NCI-H748 treated with DMSO at 0.1 percent for 48 hours (cell line): ENCODE results near the gene DNASE1L1.

Experiments used
- DNase-seq: peaks from one replicate; lab custom pipeline; 2025; lab: John Stamatoyannopoulos, UW

The DNASE1L1 gene, protein sequence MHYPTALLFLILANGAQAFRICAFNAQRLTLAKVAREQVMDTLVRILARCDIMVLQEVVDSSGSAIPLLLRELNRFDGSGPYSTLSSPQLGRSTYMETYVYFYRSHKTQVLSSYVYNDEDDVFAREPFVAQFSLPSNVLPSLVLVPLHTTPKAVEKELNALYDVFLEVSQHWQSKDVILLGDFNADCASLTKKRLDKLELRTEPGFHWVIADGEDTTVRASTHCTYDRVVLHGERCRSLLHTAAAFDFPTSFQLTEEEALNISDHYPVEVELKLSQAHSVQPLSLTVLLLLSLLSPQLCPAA

GRCh38 chrX:154409222-154409871, at the start of gene DNASE1L1:
TSS of gene DNASE1L1 (minus strand) at chrX:154409254. CDS start at chrX:154405568, 3,686 bp downstream.
- no peak for DNase-seq

DNA sequence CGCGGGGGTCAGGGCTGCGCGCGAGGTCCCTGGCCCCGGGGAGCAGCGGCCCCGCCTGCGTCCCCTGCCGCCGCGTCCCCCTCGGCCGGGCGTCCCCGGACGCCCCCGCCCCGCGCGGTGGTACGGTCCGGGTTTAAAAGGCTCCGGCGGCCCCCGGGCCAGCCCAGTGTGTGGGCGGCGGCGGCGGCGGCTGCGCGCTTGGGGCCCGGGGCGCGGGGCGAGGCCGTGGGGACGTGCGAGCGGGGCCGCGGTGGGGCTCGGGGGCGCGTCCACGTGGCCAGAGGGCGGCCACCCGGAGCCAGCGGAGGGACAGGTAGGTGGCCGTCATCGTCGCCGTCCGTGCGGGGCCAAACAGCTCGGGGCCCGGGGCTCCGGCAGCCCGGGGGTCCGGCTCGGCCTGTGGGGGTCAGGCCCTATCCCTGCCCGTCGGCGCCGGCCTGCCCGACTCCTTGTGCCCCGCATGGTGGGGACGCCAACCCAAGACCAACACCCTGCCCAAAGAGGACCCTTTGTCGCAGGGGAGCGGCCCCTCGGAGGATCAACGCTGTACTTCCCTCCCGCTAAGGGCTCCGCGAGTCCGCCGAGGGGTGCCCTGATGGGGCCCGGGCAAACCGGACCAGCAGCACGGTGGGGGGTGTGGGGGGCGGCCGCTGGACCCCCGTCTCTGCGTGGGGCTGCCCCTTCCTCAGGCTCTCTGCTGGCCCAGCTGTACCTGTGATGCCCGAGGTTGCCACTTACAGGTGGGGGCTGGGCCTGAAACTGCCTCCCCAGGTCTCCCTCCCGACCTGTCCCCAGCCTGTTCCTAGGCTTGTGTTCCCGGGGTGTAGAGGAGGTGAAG, 49.3 kb upstream of the DNASE1L1 start, which contains the start of gene PLXNA3:
PLXNA3 (plus strand) TSS at position 166 of the 838 bp plus-strand sequence. CDS start 1,903 bp downstream, outside the sequence.
- no peak for DNase-seq

DNA sequence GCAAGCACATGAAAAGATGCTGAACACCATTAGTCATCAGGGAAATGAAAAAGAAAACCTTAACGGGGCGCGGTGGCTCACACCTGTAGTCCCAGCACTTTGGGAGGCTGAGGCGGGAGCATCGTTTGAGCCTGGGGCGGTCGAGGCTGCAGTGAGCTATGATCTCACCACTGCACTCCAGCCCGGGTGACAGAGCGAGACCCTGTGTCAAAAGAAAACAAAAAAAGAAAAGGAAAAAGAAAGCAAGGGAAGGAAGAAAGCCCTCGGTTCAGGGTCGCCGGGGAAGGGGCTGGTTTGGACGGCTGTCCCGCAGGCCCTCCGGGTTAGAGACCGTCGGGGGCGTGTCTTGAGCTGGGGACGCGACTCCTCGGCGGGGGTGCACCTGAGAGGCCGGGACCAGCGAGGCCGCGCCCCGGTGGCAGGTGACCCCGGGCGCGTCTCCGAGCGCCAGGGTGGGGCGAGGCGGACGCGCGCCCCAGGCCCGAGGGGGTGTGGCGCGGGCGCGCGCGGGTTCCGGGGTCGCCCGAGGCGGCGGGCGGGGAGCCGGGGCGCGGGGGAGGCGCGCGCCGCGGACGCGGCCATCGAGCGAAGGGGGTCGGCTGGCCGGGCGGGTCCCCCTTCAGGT, 48.5 kb upstream of the DNASE1L1 start:
- peak; percentile 20 for DNase-seq

DNA sequence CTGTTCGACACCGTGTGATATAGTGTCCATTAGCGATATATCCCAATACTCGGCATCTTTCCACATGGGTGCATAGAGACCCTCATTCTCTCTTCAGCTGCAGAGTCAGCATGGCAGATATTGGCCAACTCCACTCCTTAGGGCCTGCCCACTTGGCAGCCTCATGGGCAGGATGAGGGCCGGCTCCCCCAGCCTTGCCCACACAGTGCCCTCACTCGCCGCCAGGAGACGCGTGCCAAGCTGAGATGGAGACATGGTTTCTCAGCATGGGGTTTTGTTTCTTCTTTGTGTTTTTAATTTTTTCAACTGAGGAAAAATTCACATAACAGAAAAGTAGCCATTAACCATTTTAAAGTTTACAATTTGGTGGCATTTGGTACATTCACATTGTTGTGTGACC, 43.8 kb upstream of the DNASE1L1 start:
- DNase-seq, result no peak

DNA sequence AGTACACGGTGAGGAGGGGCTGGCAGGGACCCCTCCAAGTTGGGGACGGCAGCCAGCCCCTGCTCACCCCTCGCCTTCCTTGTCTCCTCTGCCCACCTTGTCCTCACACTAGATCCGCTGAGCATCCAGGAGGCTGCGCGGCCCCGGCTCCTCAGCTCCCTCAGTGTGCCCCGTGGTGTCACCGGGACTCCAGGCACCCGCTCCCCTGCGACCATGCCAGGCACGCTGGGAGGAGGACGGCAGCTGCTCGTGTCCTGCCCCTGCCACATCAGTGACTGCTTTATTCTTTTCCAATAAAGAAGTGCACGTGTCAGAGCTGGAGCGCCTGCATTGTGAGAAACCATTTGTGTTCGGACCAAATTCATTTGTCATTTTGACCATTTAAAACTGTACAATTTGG, 41.3 kb upstream of the DNASE1L1 start:
- DNase-seq, result no peak

DNA sequence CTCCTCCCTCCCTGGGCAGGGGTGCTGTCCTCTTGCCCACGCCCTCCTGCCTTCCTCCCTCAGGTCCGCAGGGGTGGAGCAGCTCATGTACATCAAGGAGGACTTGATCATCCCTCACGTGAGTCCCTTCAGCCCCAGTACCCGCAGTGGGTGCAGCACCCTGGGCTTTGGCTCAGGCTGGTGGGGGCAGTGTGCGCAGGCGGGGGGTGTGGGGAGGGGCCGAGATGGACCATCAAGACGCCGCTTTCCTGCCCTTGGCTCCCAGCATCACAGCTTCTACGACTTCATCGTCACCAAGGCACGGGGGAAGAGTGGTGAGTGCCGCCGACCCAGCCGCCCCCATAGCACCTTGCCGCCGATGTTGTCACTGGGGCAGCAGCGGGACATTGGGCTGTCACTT, 40.6 kb upstream of the DNASE1L1 start:
- no peak for DNase-seq

DNA sequence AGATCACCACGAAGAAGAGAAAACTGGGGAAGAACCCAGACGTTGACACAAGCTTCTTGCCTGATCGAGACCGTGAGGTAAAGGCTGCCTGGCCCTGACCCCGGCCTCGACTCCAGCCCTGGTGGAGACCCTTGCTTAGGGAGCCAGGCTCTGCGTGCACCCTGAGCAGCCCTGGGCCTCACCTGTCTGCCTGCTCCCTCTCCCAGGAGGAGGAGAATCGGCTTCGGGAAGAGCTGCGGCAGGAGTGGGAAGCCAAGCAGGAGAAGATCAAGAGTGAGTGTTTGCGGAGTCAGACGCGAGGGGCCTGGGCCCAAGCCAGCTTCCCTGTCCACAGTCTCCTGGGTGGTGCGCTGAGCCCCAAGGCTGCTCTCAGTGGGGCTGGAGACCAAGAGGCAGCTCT, 39.4 kb upstream of the DNASE1L1 start:
- DNase-seq, result no peak

GRCh38 chrX:154446430-154446829, 37.4 kb upstream of the DNASE1L1 start:
- no peak for DNase-seq

- no peak for DNase-seq
Measured at GRCh38 chrX:154445776-154446175, 36.7 kb upstream of the DNASE1L1 start.

DNA sequence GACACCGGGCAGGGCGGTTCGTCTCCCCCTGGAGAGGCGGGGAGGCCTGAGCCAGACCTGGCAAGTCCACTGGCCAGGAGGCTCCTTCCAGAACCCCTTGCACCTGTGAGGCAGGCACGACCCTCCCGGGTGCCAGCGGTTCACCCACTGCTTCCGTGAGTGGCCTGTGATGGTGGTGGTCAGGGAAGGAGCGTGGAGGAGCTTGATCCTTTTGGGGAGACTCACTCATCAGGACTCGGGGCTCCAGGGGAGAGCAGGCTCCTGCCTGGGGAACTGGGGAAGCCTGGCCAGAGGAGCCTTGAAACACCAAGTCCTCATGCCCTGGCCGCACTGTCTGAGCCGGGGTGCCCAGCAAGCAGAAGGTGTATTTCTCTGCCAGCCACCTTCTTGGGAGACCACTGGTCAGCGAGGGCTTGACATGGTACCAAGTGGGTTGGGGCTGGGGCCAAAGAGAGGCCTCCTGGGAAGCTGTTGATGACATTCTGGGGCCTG, 35.7 kb upstream of the DNASE1L1 start:
- no peak for DNase-seq

- DNase-seq, result peak; percentile 4
Measured at GRCh38 chrX:154443992-154444754, 35.1 kb upstream of the DNASE1L1 start, which contains the start of gene FAM50A. TSS of gene FAM50A (plus strand) at chrX:154444141. CDS start at chrX:154444236, 95 bp downstream.

GRCh38 chrX:154443479-154443910, 34.4 kb upstream of the DNASE1L1 start:
- no peak for DNase-seq

DNA sequence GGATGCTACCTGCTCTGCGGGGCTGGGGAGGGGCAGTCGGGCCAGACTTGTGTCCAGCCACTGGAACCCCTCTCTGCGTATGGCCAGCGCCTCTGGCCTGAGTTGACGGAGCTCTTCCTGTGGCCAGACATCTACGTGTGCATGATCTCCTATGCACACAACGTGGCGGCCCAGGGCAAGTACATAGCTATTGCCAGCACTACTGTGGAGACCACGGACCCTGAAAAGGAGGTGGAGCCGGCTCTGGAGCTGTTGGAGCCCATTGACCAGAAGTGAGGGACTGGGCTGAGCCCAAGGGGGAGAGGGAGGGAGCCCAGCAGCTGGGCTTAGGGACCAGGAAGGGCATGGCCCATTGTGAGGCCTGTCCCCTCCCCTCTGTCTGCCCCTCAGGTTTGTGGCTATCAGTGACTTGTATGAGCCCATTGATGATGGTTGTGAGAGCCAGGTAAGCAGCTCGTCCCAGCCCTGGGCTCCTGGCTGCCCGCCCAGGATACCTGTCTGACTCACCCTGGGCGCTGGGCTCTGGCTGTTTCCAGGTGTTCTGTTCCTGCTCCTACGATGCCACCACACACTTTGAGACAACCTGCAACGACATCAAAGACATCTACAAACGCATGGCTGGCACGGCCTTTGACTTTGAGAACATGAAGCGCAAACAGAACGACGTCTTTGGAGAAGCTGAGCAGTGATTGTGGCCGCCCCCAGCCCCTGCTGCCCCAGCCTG, 33.1 kb upstream of the DNASE1L1 start:
- DNase-seq, result no peak

DNA sequence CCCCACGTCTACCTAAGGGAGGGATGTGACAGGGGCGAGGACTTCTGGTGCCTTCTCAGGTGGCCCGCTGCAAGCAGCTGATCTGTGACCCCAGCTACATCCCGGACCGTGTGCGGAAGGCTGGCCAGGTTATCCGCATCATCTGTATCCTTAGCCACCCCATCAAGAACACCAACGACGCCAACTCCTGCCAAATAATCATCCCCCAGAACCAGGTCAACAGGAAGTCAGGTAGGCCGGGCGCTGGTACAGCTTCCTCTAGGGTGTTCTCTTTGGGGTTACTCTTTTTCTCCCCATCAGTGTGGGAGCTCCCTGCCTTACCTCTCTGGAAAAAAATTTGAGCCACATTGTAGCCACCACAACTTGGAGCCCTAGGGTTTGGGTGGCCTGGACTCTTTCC, 32.5 kb upstream of the DNASE1L1 start:
- DNase-seq, result no peak

GRCh38 chrX:154440623-154441357, 31.7 kb upstream of the DNASE1L1 start:
- no peak for DNase-seq

- DNase-seq, result no peak
Measured at GRCh38 chrX:154439841-154440240, 30.8 kb upstream of the DNASE1L1 start.

- DNase-seq, result no peak
Measured at GRCh38 chrX:154437971-154438893, 29.2 kb upstream of the DNASE1L1 start.

DNA sequence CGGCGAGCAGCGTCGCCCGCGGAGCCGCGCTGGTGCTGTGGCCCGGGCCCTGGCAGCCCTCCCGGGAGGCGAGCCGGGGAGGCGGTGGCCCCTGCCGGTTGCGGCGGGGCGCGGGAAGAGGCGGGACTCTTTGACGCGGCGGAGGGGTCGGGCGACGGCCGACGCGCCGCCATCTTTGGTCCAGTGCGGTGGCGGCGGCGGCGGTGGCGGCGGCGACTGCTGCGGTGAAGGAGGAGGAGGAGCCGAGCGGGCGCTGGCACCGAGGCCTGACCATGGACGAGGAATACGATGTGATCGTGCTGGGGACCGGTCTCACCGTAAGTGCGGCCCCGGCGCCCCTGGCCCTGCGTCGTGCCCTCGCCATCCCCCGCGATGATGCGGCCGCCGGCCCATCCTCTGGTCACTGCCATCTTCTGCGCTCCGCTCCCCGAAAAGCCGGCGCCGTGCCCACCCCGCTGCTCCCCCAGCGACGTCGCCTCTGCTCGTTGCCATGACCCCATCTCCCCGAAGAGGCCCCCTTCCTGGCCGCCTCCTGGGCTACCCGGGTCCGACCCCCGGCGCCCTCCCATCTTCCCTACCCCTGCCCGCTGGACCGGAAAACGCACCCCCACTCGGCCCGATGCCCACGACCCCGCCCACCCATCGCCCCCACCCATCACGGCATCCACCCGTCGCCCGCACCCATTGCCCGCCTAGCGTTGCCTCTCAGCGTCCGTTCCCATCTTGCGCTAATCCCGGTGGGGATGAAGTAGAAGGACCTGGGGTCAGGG, 28.1 kb upstream of the DNASE1L1 start, which contains the start of gene GDI1:
GDI1 (plus strand) TSS at position 172 of the 770 bp plus-strand sequence; CDS start at position 273, 101 bp downstream.
- DNase-seq, result peak; percentile 4
